Omental fat pad (tissue), 4 donors: Measurements from ENCODE around the gene KRTAP9-1. TPM values are rescaled to one million over a fixed set of nuclear protein-coding genes. Genes with fewer than 3 reads are reported as not detected.

ENCODE experiments used
- small RNA-seq: library from RNA; depleted of rRNA; stranded (forward); fragments of <200 nt; gene quantifications from one replicate; pipeline ENCODE3, GENCODE V24; 2016
- total RNA-seq, 4 donors: library from RNA; depleted of rRNA; stranded (reverse); fragments of >200 nt; gene quantifications; one replicate each; pipeline ENCODE4 v1.1.0, GENCODE V29; 2016

KRTAP9-1 gene
- total RNA-seq, 4 donors from 2014 or later = not detected

Small RNAs within 50 kb of the gene (small RNA-seq; reads per million reads assigned to genes)
- gene KRTAP4-17P = not detected

Other genes with a start within 250 kb of the KRTAP9-1 start
- gene KRT39, start 222.9 kb upstream of the KRTAP9-1 start, total RNA-seq = not detected
- not detected for gene KRT40, start 205.6 kb upstream of the KRTAP9-1 start, total RNA-seq
- gene KRTAP3-3, start 195.7 kb upstream of the KRTAP9-1 start, total RNA-seq = not detected
- not detected for gene KRTAP3-2, start 190.0 kb upstream of the KRTAP9-1 start, total RNA-seq
- not detected for gene KRTAP3-1, start 180.8 kb upstream of the KRTAP9-1 start, total RNA-seq
- gene KRTAP1-5, start 162.7 kb upstream of the KRTAP9-1 start, total RNA-seq = not detected
- gene KRTAP1-4, start 159.7 kb upstream of the KRTAP9-1 start, total RNA-seq = not detected
- gene KRTAP1-3, start 155.0 kb upstream of the KRTAP9-1 start, total RNA-seq = not detected
- gene KRTAP1-1, start 148.4 kb upstream of the KRTAP9-1 start, total RNA-seq = not detected
- gene KRTAP2-1, start 142.6 kb upstream of the KRTAP9-1 start, total RNA-seq = not detected
- not detected for gene KRTAP2-2, start 134.7 kb upstream of the KRTAP9-1 start, total RNA-seq
- gene KRTAP2-3, start 129.8 kb upstream of the KRTAP9-1 start, total RNA-seq = not detected
- not detected for gene KRTAP2-4, start 124.0 kb upstream of the KRTAP9-1 start, total RNA-seq
- gene KRTAP4-7, start 105.7 kb upstream of the KRTAP9-1 start, total RNA-seq = not detected
- gene KRTAP4-8, start 91.7 kb upstream of the KRTAP9-1 start, total RNA-seq = not detected
- gene KRTAP4-16, start 87.7 kb upstream of the KRTAP9-1 start, total RNA-seq = not detected
- not detected for gene KRTAP4-9, start 84.5 kb upstream of the KRTAP9-1 start, total RNA-seq
- gene KRTAP4-11, start 71.5 kb upstream of the KRTAP9-1 start, total RNA-seq = not detected
- gene KRTAP4-12, start 65.7 kb upstream of the KRTAP9-1 start, total RNA-seq = not detected
- not detected for gene KRTAP4-6, start 49.3 kb upstream of the KRTAP9-1 start, total RNA-seq
- gene KRTAP4-5, start 40.1 kb upstream of the KRTAP9-1 start, total RNA-seq = not detected
- not detected for gene KRTAP4-4, start 29.1 kb upstream of the KRTAP9-1 start, total RNA-seq
- not detected for gene KRTAP4-3, start 21.7 kb upstream of the KRTAP9-1 start, total RNA-seq
- not detected for gene KRTAP4-2, start 11.7 kb upstream of the KRTAP9-1 start, total RNA-seq
- gene KRTAP4-1, start 5.0 kb upstream of the KRTAP9-1 start, total RNA-seq = not detected
- gene KRTAP9-2, start 36.8 kb downstream of the KRTAP9-1 start, total RNA-seq = not detected
- not detected for gene KRTAP9-3, start 42.6 kb downstream of the KRTAP9-1 start, total RNA-seq
- not detected for gene KRTAP9-8, start 48.1 kb downstream of the KRTAP9-1 start, total RNA-seq
- not detected for gene KRTAP9-4, start 59.8 kb downstream of the KRTAP9-1 start, total RNA-seq
- not detected for gene KRTAP9-9, start 65.5 kb downstream of the KRTAP9-1 start, total RNA-seq
- gene KRTAP9-6, start 75.5 kb downstream of the KRTAP9-1 start, total RNA-seq = not detected
- not detected for gene KRTAP9-7, start 85.8 kb downstream of the KRTAP9-1 start, total RNA-seq
- gene KRTAP29-1, start 113.0 kb downstream of the KRTAP9-1 start, total RNA-seq = not detected
- gene KRTAP16-1, start 119.4 kb downstream of the KRTAP9-1 start, total RNA-seq = not detected
- gene KRTAP17-1, start 125.8 kb downstream of the KRTAP9-1 start, total RNA-seq = not detected
- gene KRT33A, start 160.9 kb downstream of the KRTAP9-1 start, total RNA-seq = not detected
- gene KRT33B, start 179.9 kb downstream of the KRTAP9-1 start, total RNA-seq = not detected
- gene KRT34, start 192.4 kb downstream of the KRTAP9-1 start, total RNA-seq = not detected
- gene KRT31, start 207.7 kb downstream of the KRTAP9-1 start, total RNA-seq = not detected
- not detected for gene KRT37, start 234.7 kb downstream of the KRTAP9-1 start, total RNA-seq